ENCODE results near the gene ZBTB47.

The ZBTB47 gene

DNA sequence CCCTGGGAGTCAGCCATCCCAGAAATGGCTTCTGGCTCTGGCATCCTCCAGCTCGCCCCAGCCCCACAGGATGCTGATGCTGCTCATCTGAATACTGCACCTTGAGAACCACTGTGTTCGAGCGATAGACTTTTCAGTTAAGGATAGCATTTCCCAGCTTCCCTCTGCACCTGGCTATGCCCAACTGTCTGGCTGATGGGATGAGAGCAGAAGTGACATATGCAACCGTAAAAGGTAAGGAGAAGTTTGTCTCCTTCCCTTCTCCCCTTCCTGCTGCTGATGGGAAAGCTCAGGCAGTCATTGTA is 58.8 kb downstream of the ZBTB47 start:
- H2AFZ ChIP-seq (ENCODE audit: low read depth, low read length): no peak overlapping the region
- H4K20me1 ChIP-seq (ENCODE audit: insufficient read depth, low read length): no peaks in the 10 kb centered on the region
- TF ChIP-seq, protein P1, sequence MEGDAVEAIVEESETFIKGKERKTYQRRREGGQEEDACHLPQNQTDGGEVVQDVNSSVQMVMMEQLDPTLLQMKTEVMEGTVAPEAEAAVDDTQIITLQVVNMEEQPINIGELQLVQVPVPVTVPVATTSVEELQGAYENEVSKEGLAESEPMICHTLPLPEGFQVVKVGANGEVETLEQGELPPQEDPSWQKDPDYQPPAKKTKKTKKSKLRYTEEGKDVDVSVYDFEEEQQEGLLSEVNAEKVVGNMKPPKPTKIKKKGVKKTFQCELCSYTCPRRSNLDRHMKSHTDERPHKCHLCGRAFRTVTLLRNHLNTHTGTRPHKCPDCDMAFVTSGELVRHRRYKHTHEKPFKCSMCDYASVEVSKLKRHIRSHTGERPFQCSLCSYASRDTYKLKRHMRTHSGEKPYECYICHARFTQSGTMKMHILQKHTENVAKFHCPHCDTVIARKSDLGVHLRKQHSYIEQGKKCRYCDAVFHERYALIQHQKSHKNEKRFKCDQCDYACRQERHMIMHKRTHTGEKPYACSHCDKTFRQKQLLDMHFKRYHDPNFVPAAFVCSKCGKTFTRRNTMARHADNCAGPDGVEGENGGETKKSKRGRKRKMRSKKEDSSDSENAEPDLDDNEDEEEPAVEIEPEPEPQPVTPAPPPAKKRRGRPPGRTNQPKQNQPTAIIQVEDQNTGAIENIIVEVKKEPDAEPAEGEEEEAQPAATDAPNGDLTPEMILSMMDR (IDR thresholded peaks at IDR 0.05; ENCODE audit: low read depth, low read length): no peak
- TF ChIP-seq EZH2phosphoT487 (IDR thresholded peaks at IDR 0.05; ENCODE audit: low read depth): no peak
- H3K27ac ChIP-seq (ENCODE audit: low read length): no peak overlapping the region
- no peak overlapping the region for H3K4me2 ChIP-seq (ENCODE audit: low read length)
- H3K36me3 ChIP-seq (replicated peaks; ENCODE audit: low read depth, low read length): no peaks in the 10 kb centered on the region
- no peaks in the 10 kb centered on the region for H3K4me1 ChIP-seq (ENCODE audit: low read length)
- H3K9me3 ChIP-seq (ENCODE audit: insufficient read depth, low read length): no peaks in the 10 kb centered on the region
- H3K27me3 ChIP-seq (ENCODE audit: low read depth, low read length): peaks cover 14% of the 10 kb centered on the region; the same call in 1 of the 2 replicates
- H3K79me2 ChIP-seq (ENCODE audit: low read length): no peaks in the 10 kb centered on the region
- H3K9ac ChIP-seq (ENCODE audit: low read length): no peak overlapping the region
- H3K4me3 ChIP-seq (ENCODE audit: low read length): no peak overlapping the region

DNA sequence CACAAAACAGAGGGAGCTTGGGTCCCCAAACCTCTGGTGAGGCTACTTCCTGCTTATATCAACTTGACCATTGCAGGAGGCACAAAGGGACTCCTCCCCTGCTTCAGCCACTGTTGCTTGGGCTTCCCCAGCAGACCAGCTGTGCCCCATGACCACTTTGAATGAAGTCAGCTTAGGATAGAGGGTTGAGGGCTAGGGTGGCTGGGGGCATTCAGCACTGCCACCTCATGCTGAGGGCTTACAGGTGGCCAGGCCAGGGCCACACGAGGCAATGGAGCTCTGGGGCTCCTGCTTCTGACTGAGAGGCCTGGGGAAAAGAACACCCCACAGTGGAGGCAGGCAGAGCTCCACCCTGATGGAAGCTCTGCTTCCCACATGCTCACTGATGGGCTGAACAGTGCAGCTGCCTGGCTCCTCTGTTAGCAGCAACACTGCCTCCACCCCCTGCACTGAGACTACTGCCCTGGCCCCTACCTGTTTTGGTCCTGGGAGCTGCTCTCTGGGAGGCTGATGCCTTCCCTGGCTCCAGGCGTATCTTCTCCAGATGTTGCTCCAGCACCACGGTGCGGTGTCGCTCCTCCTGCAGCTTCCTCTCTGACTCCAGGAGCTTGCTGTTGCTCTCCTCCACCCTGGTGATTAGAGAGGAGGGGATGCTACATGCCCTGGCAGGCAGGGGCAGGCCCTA is 59.3 kb downstream of the ZBTB47 start:
- Histone ChIP-seq H3K4me2 (ENCODE audit: low read length) (no peak overlapping the region), H3K9me3 (ENCODE audit: insufficient read depth, low read length) (no peaks in the 10 kb centered on the region), H3K79me2 (ENCODE audit: low read length) (no peaks in the 10 kb centered on the region), H3K9ac (ENCODE audit: low read length) (no peak overlapping the region), H2AFZ (ENCODE audit: low read depth, low read length) (no peak overlapping the region), H3K4me1 (ENCODE audit: low read length) (no peaks in the 10 kb centered on the region), H4K20me1 (ENCODE audit: insufficient read depth, low read length) (no peaks in the 10 kb centered on the region), H3K4me3 (ENCODE audit: low read length) (no peak overlapping the region), H3K36me3 (replicated peaks; ENCODE audit: low read depth, low read length) (no peaks in the 10 kb centered on the region), H3K27ac (ENCODE audit: low read length) (no peak overlapping the region), H3K27me3 (ENCODE audit: low read depth, low read length) (peaks cover 8% of the 10 kb centered on the region; the same call in 1 of the 2 replicates)
- TF ChIP-seq, protein P1 (IDR thresholded peaks at IDR 0.05; ENCODE audit: low read depth, low read length): no peak
- no peak for TF ChIP-seq EZH2phosphoT487 (IDR thresholded peaks at IDR 0.05; ENCODE audit: low read depth)

DNA sequence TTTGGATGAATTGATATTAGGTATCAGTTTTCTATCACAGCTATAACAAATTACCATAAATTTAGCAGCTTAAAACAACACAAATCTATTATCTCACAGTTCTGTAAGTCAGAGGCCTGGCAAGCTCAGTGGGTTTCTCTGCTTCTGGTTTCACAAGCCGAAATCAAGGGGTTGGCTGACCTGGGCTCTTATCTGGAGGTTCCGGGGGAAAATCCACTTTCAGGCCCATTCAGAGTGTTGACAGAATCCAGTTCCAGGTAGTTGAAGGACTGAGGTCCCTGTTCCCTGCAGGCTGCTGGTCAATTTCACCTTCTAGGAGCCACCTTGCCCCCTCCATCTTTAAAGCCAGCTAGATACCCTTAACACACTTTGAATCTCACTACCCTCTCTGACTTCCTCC is 60.2 kb downstream of the ZBTB47 start:
- Histone ChIP-seq H3K4me2 (ENCODE audit: low read length) (no peak overlapping the region), H3K79me2 (ENCODE audit: low read length) (no peaks in the 10 kb centered on the region), H3K9ac (ENCODE audit: low read length) (no peak overlapping the region), H3K4me1 (ENCODE audit: low read length) (no peaks in the 10 kb centered on the region), H3K27ac (ENCODE audit: low read length) (no peak overlapping the region), H4K20me1 (ENCODE audit: insufficient read depth, low read length) (no peaks in the 10 kb centered on the region), H3K36me3 (replicated peaks; ENCODE audit: low read depth, low read length) (no peaks in the 10 kb centered on the region), H2AFZ (ENCODE audit: low read depth, low read length) (no peak overlapping the region), H3K4me3 (ENCODE audit: low read length) (no peak overlapping the region), H3K27me3 (ENCODE audit: low read depth, low read length) (no peaks in the 10 kb centered on the region), H3K9me3 (ENCODE audit: insufficient read depth, low read length) (no peaks in the 10 kb centered on the region)
- no peak for TF ChIP-seq EZH2phosphoT487 (IDR thresholded peaks at IDR 0.05; ENCODE audit: low read depth)
- TF ChIP-seq, protein P1 (IDR thresholded peaks at IDR 0.05; ENCODE audit: low read depth, low read length): no peak

DNA sequence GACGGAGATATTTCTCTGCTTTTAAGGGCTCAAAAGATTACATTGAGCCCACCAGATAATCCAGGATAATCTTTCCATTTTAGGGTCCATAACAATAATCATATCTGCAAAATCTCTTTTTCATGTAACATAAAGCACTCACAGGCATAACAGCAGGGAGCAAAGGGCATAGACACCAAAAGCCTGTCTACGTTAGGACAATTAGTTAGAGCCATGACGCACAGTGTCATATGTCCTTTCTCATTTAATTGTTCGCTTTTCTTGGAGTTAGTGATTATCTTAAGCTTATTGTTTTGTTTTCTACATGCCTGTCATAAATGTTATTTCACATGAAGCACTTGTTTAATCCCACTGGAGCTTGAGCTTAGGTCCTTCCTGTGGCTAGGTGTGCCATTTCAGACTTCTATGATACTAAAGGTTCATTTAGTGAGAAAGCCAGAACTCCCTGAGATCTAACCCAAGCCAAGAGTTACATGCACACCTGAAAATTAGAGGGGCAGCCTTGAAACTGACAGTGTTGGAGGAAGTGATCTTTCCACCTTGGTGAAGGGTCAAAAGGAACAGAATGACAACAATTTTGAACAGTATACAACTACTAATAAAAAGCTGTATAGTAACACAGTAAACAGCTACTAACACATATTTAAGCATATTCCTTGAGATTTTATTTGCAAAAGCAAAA is 60.8 kb downstream of the ZBTB47 start:
- TF ChIP-seq, protein P1 (IDR thresholded peaks at IDR 0.05; ENCODE audit: low read depth, low read length): no peak
- TF ChIP-seq EZH2phosphoT487 (IDR thresholded peaks at IDR 0.05; ENCODE audit: low read depth): no peak

More for the DNA sequence above, 60.8 kb downstream of the ZBTB47 start:
- H3K4me3 ChIP-seq (ENCODE audit: low read length): no peak overlapping the region
- H3K9me3 ChIP-seq (ENCODE audit: insufficient read depth, low read length): no peaks in the 10 kb centered on the region
- no peak overlapping the region for H3K4me2 ChIP-seq (ENCODE audit: low read length)
- no peak overlapping the region for H3K27ac ChIP-seq (ENCODE audit: low read length)
- no peak overlapping the region for H2AFZ ChIP-seq (ENCODE audit: low read depth, low read length)
- H3K27me3 ChIP-seq (ENCODE audit: low read depth, low read length): no peaks in the 10 kb centered on the region
- no peaks in the 10 kb centered on the region for H3K4me1 ChIP-seq (ENCODE audit: low read length)
- H3K36me3 ChIP-seq (replicated peaks; ENCODE audit: low read depth, low read length): no peaks in the 10 kb centered on the region
- no peaks in the 10 kb centered on the region for H4K20me1 ChIP-seq (ENCODE audit: insufficient read depth, low read length)
- H3K79me2 ChIP-seq (ENCODE audit: low read length): no peaks in the 10 kb centered on the region
- no peak overlapping the region for H3K9ac ChIP-seq (ENCODE audit: low read length)

Measured in OCI-LY3 (cell line).